Tibial nerve (tissue), 4 donors: ENCODE measurements around the gene SLC25A51. TPM values are rescaled to one million over a fixed set of nuclear protein-coding genes. Genes with fewer than 3 reads are reported as not detected.
"Not testable (repeated sequence)": the region's sequence is repeated elsewhere in the genome, so short reads cannot be mapped to it uniquely, and the experiment has no call there.

Experiments
- DNase-seq, 2 donors: peaks; one replicate each; pipeline ENCODE4 v3.0.0-alpha.2; 2019; ENCODE audit warnings: low spot score in 2 of 2
- H3K27ac ChIP-seq, 4 donors: fragments of 200-600 bp; sonication (generic) in 3 of 4; one replicate each; pipeline ENCODE4 v1.5.1; 2017 to 2019; ENCODE audit warnings: mild to moderate bottlenecking in 1 of 4
- H3K27me3 ChIP-seq, 2 donors: fragments of 200-600 bp; sonication (generic) in 1 of 2; one replicate each; pipeline versions ENCODE4 v1.5.1 to v1.6.0; 2017 to 2019
- H3K36me3 ChIP-seq, 3 donors: fragments of 200-600 bp; sonication (generic); one replicate each; pipeline ENCODE4 v1.5.1; 2018 to 2019
- H3K4me1 ChIP-seq, 4 donors: fragments of 200-600 bp; sonication (generic) in 3 of 4; one replicate each; pipeline ENCODE4 v1.5.1; 2017 to 2019
- H3K4me3 ChIP-seq, 4 donors: fragments of 200-600 bp; sonication (generic) in 3 of 4; one replicate each; pipeline ENCODE4 v1.5.1; 2017 to 2019; ENCODE audit warnings: mild to moderate bottlenecking in 1 of 4, moderate library complexity in 1 of 4
- H3K9me3 ChIP-seq, 4 donors: fragments of 200-600 bp; sonication (generic) in 3 of 4; one replicate each; pipeline ENCODE4 v1.5.1; 2017 to 2019
- EP300 ChIP-seq, 2 donors: sonication (generic); formaldehyde crosslinking; IDR thresholded peaks; one replicate each; pipeline ENCODE4 v1.6.1; 2017; ENCODE audit warnings: antibody characterized with exemption in 2 of 2, mild to moderate bottlenecking in 1 of 2
- POLR2A ChIP-seq, 2 donors: fragments of 450-650 bp; IDR thresholded peaks; one replicate each; pipeline ENCODE4 v1.6.1; 2017; ENCODE audit warnings: antibody characterized with exemption in 2 of 2, mild to moderate bottlenecking in 2 of 2, moderate library complexity in 2 of 2
- WGBS, 2 donors: methylation state at CpG; one replicate each; pipeline ENCODE4 v1.1.5; 2018; 5-methylcytosine and 5-hydroxymethylcytosine counted together
- total RNA-seq, 4 donors: library from RNA; depleted of rRNA; stranded (reverse); fragments of >200 nt; gene quantifications; one replicate each; pipeline ENCODE4 v1.1.0, GENCODE V29; 2016
- TF ChIP-seq, protein P1 (sequence below), 5 experiments: fragments of 200-600 bp in 3 of 5; fragments of 450-650 bp in 2 of 5; sonication (generic) in 3 of 5; IDR thresholded peaks; one replicate each; pipeline ENCODE4 v1.5.1; 2016 to 2019; ENCODE audit warnings: antibody characterized with exemption in 5 of 5, mild to moderate bottlenecking in 3 of 5, moderate library complexity in 2 of 5

Gene SLC25A51
- total RNA-seq, 4 donors from 2014 or later, result 21.6 to 28.4 (median 25.7) TPM

DNA sequence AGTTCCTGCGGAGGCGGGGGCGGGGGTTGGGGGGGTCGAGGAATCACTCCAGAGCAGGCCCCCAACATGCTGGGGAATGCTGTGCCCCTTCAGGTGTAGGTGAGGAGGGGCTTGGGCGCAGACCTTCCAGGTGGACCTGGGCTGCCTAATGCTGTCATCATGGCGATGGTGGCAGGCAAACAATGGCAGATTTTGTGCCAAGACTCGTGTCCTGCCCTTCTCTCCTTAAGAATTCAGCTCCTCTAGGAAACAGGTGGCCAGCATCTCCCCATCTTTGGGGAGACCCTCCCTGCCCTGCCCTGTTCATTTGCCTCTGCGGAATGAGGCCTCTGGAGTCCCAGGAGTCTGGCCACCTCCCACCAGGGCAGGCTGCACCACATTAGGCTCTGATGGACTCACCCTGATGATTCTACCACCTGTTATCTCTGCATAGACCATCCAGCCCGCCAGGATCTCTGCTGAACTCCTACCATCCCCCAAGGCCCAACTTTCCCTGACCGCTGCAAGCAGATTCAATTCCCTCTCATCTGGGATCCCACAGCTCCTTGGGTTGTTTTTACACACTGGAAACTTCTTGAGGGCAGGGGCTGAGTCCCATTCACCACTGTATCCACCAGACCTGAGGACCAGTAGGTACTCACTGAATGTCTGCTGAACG is 10.9 kb upstream of the SLC25A51 start:
- Histone ChIP-seq H3K4me1 (peaks cover 0 to 57% (median 12%) of the 10 kb centered on the region in 4 donors), H3K36me3 (no peaks in the 10 kb centered on the region), H3K9me3 (no peaks in the 10 kb centered on the region), H3K27ac (peak overlapping the region in 1 of 4 donors; percentile 40), H3K27me3 (no peaks in the 10 kb centered on the region), H3K4me3 (no peak overlapping the region)
- no peak for DNase-seq
- no peak for TF ChIP-seq EP300 (IDR thresholded peaks at IDR 0.05)
- TF ChIP-seq, protein P1, sequence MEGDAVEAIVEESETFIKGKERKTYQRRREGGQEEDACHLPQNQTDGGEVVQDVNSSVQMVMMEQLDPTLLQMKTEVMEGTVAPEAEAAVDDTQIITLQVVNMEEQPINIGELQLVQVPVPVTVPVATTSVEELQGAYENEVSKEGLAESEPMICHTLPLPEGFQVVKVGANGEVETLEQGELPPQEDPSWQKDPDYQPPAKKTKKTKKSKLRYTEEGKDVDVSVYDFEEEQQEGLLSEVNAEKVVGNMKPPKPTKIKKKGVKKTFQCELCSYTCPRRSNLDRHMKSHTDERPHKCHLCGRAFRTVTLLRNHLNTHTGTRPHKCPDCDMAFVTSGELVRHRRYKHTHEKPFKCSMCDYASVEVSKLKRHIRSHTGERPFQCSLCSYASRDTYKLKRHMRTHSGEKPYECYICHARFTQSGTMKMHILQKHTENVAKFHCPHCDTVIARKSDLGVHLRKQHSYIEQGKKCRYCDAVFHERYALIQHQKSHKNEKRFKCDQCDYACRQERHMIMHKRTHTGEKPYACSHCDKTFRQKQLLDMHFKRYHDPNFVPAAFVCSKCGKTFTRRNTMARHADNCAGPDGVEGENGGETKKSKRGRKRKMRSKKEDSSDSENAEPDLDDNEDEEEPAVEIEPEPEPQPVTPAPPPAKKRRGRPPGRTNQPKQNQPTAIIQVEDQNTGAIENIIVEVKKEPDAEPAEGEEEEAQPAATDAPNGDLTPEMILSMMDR (IDR thresholded peaks at IDR 0.05), result no peak
- TF ChIP-seq POLR2A (IDR thresholded peaks at IDR 0.05), result no peak
- 72 to 80% methylated on average over 6 to 11 of the region's 11 CpGs for WGBS, 2 donors

DNA sequence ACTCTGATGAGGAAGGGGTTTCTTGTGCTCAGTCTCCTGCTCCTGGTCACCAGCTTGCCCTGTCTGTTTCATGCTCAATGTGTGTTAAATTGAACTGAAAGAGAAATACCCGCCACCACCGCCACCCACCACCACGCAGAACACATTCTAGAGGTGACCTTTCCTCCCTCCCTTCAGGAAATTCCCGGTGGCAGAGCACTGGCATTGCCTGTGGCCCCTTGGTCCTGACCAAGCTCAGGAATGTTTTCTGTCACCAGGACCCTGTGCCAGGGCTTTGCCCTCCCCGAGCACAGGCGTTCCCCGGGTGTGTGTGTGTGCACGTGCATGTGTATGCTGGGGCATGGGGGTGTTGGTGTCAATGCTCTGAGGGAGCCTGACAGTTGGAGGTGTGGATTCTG is 10.2 kb upstream of the SLC25A51 start:
- H3K4me3 ChIP-seq, result no peak overlapping the region
- H3K9me3 ChIP-seq, result no peaks in the 10 kb centered on the region
- peaks cover 0 to 50% (median 10%) of the 10 kb centered on the region in 4 donors for H3K4me1 ChIP-seq
- TF ChIP-seq, protein P1 (IDR thresholded peaks at IDR 0.05), result no peak
- TF ChIP-seq POLR2A (IDR thresholded peaks at IDR 0.05), result no peak
- TF ChIP-seq EP300 (IDR thresholded peaks at IDR 0.05), result no peak
- no peak for DNase-seq
- peak overlapping the region in 2 of 4 donors; percentile 39 to 66 for H3K27ac ChIP-seq
- no peaks in the 10 kb centered on the region for H3K36me3 ChIP-seq
- 43 to 67% methylated on average over 8 of the region's 8 CpGs for WGBS, 2 donors
- no peaks in the 10 kb centered on the region for H3K27me3 ChIP-seq

DNA sequence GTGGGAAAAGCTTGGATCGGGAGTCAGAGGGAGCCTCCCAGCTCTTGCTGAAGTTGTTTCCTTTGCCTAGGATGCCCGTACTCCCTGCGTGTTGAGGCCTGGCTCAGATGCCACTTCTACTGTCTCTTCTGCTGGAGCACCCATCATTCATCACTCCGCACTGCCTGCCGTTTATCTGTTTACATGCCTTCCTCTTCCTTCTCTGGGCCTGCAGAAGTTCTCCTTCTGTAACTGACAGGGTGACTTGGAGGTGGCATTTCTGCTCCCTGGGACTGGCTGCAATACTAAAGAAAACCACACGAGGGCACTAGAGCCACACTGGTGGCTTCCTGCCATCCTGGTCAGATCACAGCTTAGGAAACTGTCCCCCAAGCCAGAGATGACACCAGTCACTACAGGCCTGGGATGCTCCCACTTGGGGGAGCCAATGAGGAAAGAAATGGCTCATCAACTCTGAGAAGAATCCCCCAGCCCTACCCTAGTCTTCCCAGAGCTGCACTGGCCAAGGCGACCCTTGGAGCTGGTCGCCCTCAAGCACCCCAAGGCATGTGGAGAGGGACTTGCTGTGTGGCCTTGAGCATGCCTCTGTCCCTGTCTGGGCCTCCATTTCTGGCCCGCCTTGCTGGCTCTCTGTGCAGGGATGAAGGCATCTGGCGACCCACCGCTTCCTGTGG is 9.7 kb upstream of the SLC25A51 start:
- Histone ChIP-seq H3K4me1 (peaks cover 0 to 46% (median 8%) of the 10 kb centered on the region in 4 donors), H3K4me3 (no peak overlapping the region), H3K9me3 (no peaks in the 10 kb centered on the region), H3K27ac (peak overlapping the region in 2 of 4 donors; percentile 39 to 66), H3K36me3 (no peaks in the 10 kb centered on the region), H3K27me3 (no peaks in the 10 kb centered on the region)
- TF ChIP-seq, protein P1 (IDR thresholded peaks at IDR 0.05), result peak; percentile 95 to 99 (median 95)
- TF ChIP-seq EP300 (IDR thresholded peaks at IDR 0.05), result peak in 1 of 2 donors; percentile 31
- TF ChIP-seq POLR2A (IDR thresholded peaks at IDR 0.05), result no peak
- WGBS, 2 donors, result 57 to 61% methylated on average over 10 of the region's 11 CpGs
- peak; percentile 75 to 92 for DNase-seq

DNA sequence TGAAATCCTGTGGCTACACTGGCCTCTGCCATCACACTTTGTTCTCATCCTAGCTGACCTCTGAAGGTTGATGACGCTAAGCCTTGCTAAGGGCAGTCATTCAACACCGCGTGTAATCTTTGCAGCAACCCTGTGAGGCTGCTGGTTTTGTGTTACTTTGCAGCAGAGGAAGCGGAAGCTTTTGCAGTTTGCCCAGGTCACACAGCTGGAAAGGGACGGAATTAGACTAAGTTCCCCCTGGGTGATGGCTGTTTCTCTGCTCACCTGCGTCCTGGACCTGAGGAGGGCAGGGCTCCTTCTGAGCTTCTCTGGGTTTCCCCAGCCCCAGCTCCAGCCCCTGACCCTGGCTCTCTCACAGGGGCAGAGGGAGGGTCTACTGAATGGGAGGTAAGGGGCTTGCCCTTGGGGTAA is 7.3 kb upstream of the SLC25A51 start:
- Histone ChIP-seq H3K27ac (no peak overlapping the region), H3K9me3 (no peaks in the 10 kb centered on the region), H3K36me3 (no peaks in the 10 kb centered on the region), H3K4me3 (no peak overlapping the region), H3K27me3 (no peaks in the 10 kb centered on the region), H3K4me1 (peaks cover 0 to 24% (median 0%) of the 10 kb centered on the region in 4 donors)
- 38 to 53% methylated on average over 6 of the region's 6 CpGs for WGBS, 2 donors
- no peak for DNase-seq
- TF ChIP-seq EP300 (IDR thresholded peaks at IDR 0.05) (no peak), POLR2A (IDR thresholded peaks at IDR 0.05) (no peak)
- TF ChIP-seq, protein P1 (IDR thresholded peaks at IDR 0.05), result no peak

DNA sequence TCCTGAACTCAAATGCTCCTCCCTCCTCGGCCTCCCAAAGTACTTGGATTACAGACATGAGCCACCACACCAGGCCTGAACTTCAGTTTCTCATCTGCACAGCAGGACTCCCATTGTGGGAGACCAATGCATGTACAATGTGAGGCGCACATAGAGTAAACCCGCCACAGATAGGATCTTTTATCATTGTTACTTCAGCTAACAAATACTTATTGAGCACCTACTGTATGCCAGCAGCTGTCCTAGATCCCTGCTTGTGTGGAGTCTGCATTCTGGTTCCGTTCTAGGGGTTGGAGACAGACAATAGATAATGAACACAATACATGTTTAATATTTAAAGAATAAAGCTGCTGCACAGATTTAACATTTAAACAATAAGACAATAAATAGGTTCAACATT is 6.3 kb upstream of the SLC25A51 start:
- Histone ChIP-seq H3K9me3 (no peaks in the 10 kb centered on the region), H3K4me3 (no peak overlapping the region), H3K27me3 (no peaks in the 10 kb centered on the region), H3K27ac (no peak overlapping the region), H3K36me3 (no peaks in the 10 kb centered on the region), H3K4me1 (peaks cover 0 to 20% (median 0%) of the 10 kb centered on the region in 4 donors)
- WGBS, 2 donors, result 91 to 98% methylated on average over 4 of the region's 4 CpGs
- DNase-seq, result no peak
- TF ChIP-seq EP300 (IDR thresholded peaks at IDR 0.05) (no peak), POLR2A (IDR thresholded peaks at IDR 0.05) (no peak)
- TF ChIP-seq, protein P1 (IDR thresholded peaks at IDR 0.05), result no peak

DNA sequence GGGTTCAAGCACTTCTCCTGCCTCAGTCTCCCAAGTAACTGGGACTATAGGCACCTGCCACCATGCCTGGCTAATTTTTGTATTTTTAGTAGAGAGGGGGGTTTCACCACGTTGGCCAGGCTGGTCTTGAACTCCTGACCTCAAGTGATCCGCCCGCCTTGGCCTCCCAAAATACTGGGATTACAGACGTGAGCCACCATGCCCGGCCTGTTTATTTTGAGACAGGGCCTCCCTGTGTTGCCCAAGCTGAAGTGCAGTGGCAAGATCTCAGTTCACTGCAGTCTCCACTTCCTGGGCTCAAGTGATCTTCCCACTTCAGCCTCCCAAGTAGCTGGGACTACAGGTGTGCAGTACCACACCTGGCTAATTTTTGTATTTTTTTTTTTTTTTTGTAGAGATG is 5.9 kb upstream of the SLC25A51 start:
- DNase-seq, H3K27me3 ChIP-seq, H3K4me3 ChIP-seq, H3K36me3 ChIP-seq, H3K9me3 ChIP-seq, H3K27ac ChIP-seq: not testable (repeated sequence)
- H3K4me1 ChIP-seq, result peaks cover 0 to 21% (median under 1%) of the 10 kb centered on the region in 4 donors
- WGBS, 2 donors, result 85 to 87% methylated on average over 5 of the region's 5 CpGs
